K562 (cell line): ENCODE measurements around the gene TOM1L2. TPM values are rescaled to one million over a fixed set of nuclear protein-coding genes. Genes with fewer than 3 reads are reported as not detected.

ENCODE experiments used
- ATAC-seq: fragments of 200-7000 bp; cut with Tn5 transposase; 3 replicates; pipeline ENCODE4 v1.9.1; 2020; ENCODE audit warnings: moderate library complexity
- BruUV-seq: library from RNA; stranded (reverse); fragments of 400-500 nt; replicated peaks from 2 replicates; lab custom pipeline; 2021; lab: Mats Ljungman, UMichigan
- CTCF ChIA-PET: fragments of 300-600 bp; formaldehyde crosslinking; extraction: SDS; loops from one replicate; lab custom pipeline; 2021; ENCODE audit warnings: low intra/inter-chr PET ratio; lab: Yijun Ruan, JAX
- POLR2A ChIA-PET: fragments of 300-600, 350-650 bp; sonication (Branson Sonifier 250); formaldehyde crosslinking; extraction: SDS; loops from one replicate; lab custom pipeline; 2021; ENCODE audit warnings: antibody characterized with exemption, inconsistent platforms; lab: Yijun Ruan, JAX
- DNase-seq, 4 experiments: peaks; one replicate each; pipeline versions ENCODE4 v3.0.0 to v3.0.0-alpha.2; 2011 to 2018; ENCODE audit warnings: low spot score in 3 of 4, mixed read lengths in 3 of 4; ENCODE audit errors: extremely low read depth in 1 of 4
- FAIRE-seq: peaks from 2 replicates; lab custom pipeline; 2011; peaks lifted over from hg19 to GRCh38; lab: Jason Lieb, UNC
- H2AFZ ChIP-seq: 2 replicates; pipeline ENCODE4 v1.6.0; 2011; ENCODE audit warnings: low read depth, low read length, control low read depth, inconsistent platforms
- H3K27ac ChIP-seq: fragments of 200-600 bp; 3 replicates; pipeline ENCODE4 v1.8.0; 2011; ENCODE audit warnings: low read depth, mild to moderate bottlenecking, control low read depth, inconsistent platforms, low read length, moderate library complexity, mixed read lengths; ENCODE audit errors: extremely low read depth
- H3K27me3 ChIP-seq, 2 experiments: fragments of 300-600 bp in 1 of 2; 2 replicates in 1 of 2; 3 replicates in 1 of 2; pipeline versions ENCODE4 v1.6.0 to v1.8.0; 2011; ENCODE audit warnings: inconsistent platforms in 2 of 2, low read length in 2 of 2, mild to moderate bottlenecking in 1 of 2, mixed read lengths in 1 of 2, moderate library complexity in 1 of 2; ENCODE audit not compliant: control insufficient read depth in 2 of 2, insufficient read depth in 2 of 2
- H3K36me3 ChIP-seq: fragments of 300-600 bp; 3 replicates; pipeline ENCODE4 v1.8.0; 2011; ENCODE audit warnings: mild to moderate bottlenecking, low read length, inconsistent platforms; ENCODE audit not compliant: control insufficient read depth, insufficient read depth
- H3K4me1 ChIP-seq, 2 experiments: fragments of 200-600 bp in 1 of 2; replicated peaks in 1 of 2; 2 replicates in 1 of 2; 3 replicates in 1 of 2; pipeline versions ENCODE4 v1.5.1 to v1.8.0; 2011; ENCODE audit warnings: inconsistent platforms in 2 of 2, low read length in 2 of 2, mild to moderate bottlenecking in 1 of 2, mixed read lengths in 1 of 2, moderate library complexity in 1 of 2; ENCODE audit not compliant: control insufficient read depth in 2 of 2, insufficient read depth in 2 of 2
- H3K4me2 ChIP-seq: 2 replicates; pipeline ENCODE4 v1.6.1; 2011; ENCODE audit warnings: low read length, control low read depth, inconsistent platforms, mixed read lengths; ENCODE audit not compliant: insufficient read depth
- H3K4me3 ChIP-seq: fragments of 200-600 bp; sonication (generic), shearing (Covaris generic); 2 replicates; pipeline ENCODE4 v1.5.1; 2016; ENCODE audit warnings: control low read depth, inconsistent platforms
- H3K79me2 ChIP-seq: fragments of 200-600 bp; 3 replicates; pipeline ENCODE4 v1.8.0; 2011; ENCODE audit warnings: low read length, inconsistent platforms; ENCODE audit not compliant: control insufficient read depth, insufficient read depth
- H3K9ac ChIP-seq, 2 experiments: 2 replicates each; pipeline versions ENCODE4 v1.6.0 to v1.6.1; 2011; ENCODE audit warnings: low read depth in 2 of 2, low read length in 2 of 2, control low read depth in 1 of 2, inconsistent platforms in 1 of 2, mild to moderate bottlenecking in 1 of 2, mixed read lengths in 1 of 2; ENCODE audit not compliant: insufficient read depth in 1 of 2
- H3K9me1 ChIP-seq: one replicate; pipeline ENCODE4 v1.6.0; 2011; ENCODE audit warnings: inconsistent platforms, mild to moderate bottlenecking, low read length, moderate library complexity; ENCODE audit not compliant: control insufficient read depth, insufficient read depth
- H3K9me3 ChIP-seq: replicated peaks from 2 replicates; pipeline ENCODE4 v1.5.1; 2011; ENCODE audit warnings: low read depth, low read length, inconsistent platforms; ENCODE audit not compliant: control insufficient read depth, insufficient read depth
- H4K20me1 ChIP-seq: replicated peaks from 2 replicates; pipeline ENCODE4 v1.6.1; 2011; ENCODE audit warnings: low read length, inconsistent platforms, mixed read lengths; ENCODE audit not compliant: control insufficient read depth, insufficient read depth
- DPF2 ChIP-seq: fragments of 450-650 bp; IDR thresholded peaks from 2 replicates; pipeline ENCODE4 v1.6.1; 2016
- E2F1 ChIP-seq: sonication (generic); formaldehyde crosslinking; IDR thresholded peaks from 2 replicates; pipeline ENCODE4 v1.8.1; 2023; ENCODE audit warnings: mild to moderate bottlenecking, missing genetic modification reagents, moderate library complexity
- E2F3 ChIP-seq: fragments of 250-450 bp; sonication (Bioruptor Pico); IDR thresholded peaks from 2 replicates; pipeline ENCODE4 v1.4.0; 2020; ENCODE audit warnings: mild to moderate bottlenecking
- ELF2 ChIP-seq: fragments of 250-450 bp; sonication (Bioruptor Pico); IDR thresholded peaks from 2 replicates; pipeline ENCODE4 v1.5.0; 2021; ENCODE audit warnings: mild to moderate bottlenecking
- FOXK2 ChIP-seq, 2 experiments: fragments of 450-650 bp; IDR thresholded peaks in 1 of 2; conservative IDR thresholded peaks in 1 of 2; 2 replicates each; pipeline ENCODE4 v1.6.1; 2016; ENCODE audit warnings: low read depth in 2 of 2, mild to moderate bottlenecking in 1 of 2
- HDAC1 ChIP-seq, 2 experiments: fragments of 450-650 bp; IDR thresholded peaks; 2 replicates each; pipeline ENCODE4 v1.6.1; 2016 to 2017; ENCODE audit warnings: inconsistent platforms in 1 of 2, mild to moderate bottlenecking in 1 of 2, moderate library complexity in 1 of 2
- MIER1 ChIP-seq: fragments of 450-650 bp; IDR thresholded peaks from 2 replicates; pipeline ENCODE4 v1.6.1; 2016; ENCODE audit warnings: antibody characterized with exemption, mild to moderate bottlenecking, low read depth
- POLR3A ChIP-seq: IDR thresholded peaks from 2 replicates; pipeline ENCODE4 v1.6.1; 2011; ENCODE audit warnings: borderline replicate concordance, mild to moderate bottlenecking, moderate library complexity; ENCODE audit not compliant: insufficient read length, insufficient read depth; ENCODE audit errors: extremely low read depth
- PTBP1 ChIP-seq: fragments of 200-400 bp; formaldehyde crosslinking; IDR thresholded peaks from 2 replicates; pipeline ENCODE4 v1.6.1; 2017; ENCODE audit warnings: low read depth, low read length
- ZNF274 ChIP-seq: IDR thresholded peaks from 2 replicates; pipeline ENCODE4 v1.6.1; 2011; ENCODE audit warnings: low read depth, mild to moderate bottlenecking, low read length, moderate library complexity, borderline replicate concordance
- ZNF561 ChIP-seq: fragments of 450-650 bp; formaldehyde crosslinking; conservative IDR thresholded peaks from 2 replicates; pipeline ENCODE4 v1.4.0; 2020; ENCODE audit warnings: mild to moderate bottlenecking, moderate library complexity
- WGBS: fragments of 100-300 bp; shearing (Covaris generic); methylation state at CpG from one replicate; pipeline ENCODE4 v1.1.6; 2016; ENCODE audit warnings: low coverage, mixed read lengths; ENCODE audit not compliant: insufficient coverage; ENCODE audit errors: missing lambda C conversion rate; 5-methylcytosine and 5-hydroxymethylcytosine counted together
- in situ Hi-C: fragments of 300-500 bp; cut with MboI; formaldehyde crosslinking; loops from 4 replicates; pipeline ENCODE4 v1.15.0; 2018; ENCODE audit warnings: inconsistent platforms, mixed read lengths
- intact Hi-C: fragments of 100-400 bp; cut with micrococcal nuclease; formaldehyde crosslinking; loops from 2 replicates; pipeline ENCODE4 v1.14.2; 2022
- polyA plus RNA-seq, 8 experiments: library from polyadenylated mRNA; depleted of rRNA in 4 of 8; stranded (reverse) in 5 of 8; unstranded in 3 of 8; fragments of >200 nt; fragmentation: Nextera tagmentation in 2 of 8; fragmentation: Illumina TruSeq in 1 of 8; extraction: Ambion mirVana in 2 of 8; extraction: Trizol in 1 of 8; gene quantifications; 2 replicates each; pipeline versions ENCODE4 v1.2.1 to v1.2.3, GENCODE V29; 2011 to 2014; ENCODE audit warnings: inconsistent platforms in 1 of 8, missing spikeins in 1 of 8
- total RNA-seq, 7 experiments: library from RNA; depleted of rRNA in 6 of 7; stranded (reverse); fragments of >200 nt in 6 of 7; fragmentation: Illumina TruSeq in 2 of 7; extraction: Trizol in 2 of 7; gene quantifications; 2 replicates each; pipeline versions ENCODE4 v1.2.1 to v1.2.3, GENCODE V29; 2011 to 2021; ENCODE audit warnings: low replicate concordance in 1 of 7

Gene TOM1L2
- total and polyA plus RNA-seq, 9 of the 15 experiments (the other 6 are each of a cell fraction or from before 2014, with no cell fraction given) = 0.07 to 6.0 (median 2.5) TPM

GRCh38 chr17:17983776-17984175 is 11.6 kb upstream of the TOM1L2 start:
- no TSS peak for BruUV-seq
- CTCF ChIA-PET = no interaction called here
- no peak for ATAC-seq
- Histone ChIP-seq H3K4me2 (no peak overlapping the region), H4K20me1 (no peaks in the 10 kb centered on the region), H3K27me3 (peaks cover 0 to 19% of the 10 kb centered on the region in 2 experiments; a peak in 2 of 5 replicates), H3K36me3 (no peaks in the 10 kb centered on the region), H3K4me1 (no peaks in the 10 kb centered on the region; a peak in 2 of 5 replicates), H3K79me2 (no peaks in the 10 kb centered on the region), H3K9me3 (no peaks in the 10 kb centered on the region), H3K9ac (no peak overlapping the region), H3K27ac (no peak overlapping the region), H2AFZ (no peak overlapping the region), H3K4me3 (no peak overlapping the region), H3K9me1 (no peaks in the 10 kb centered on the region)
- no peak for DNase-seq
- no peak for FAIRE-seq
- intact Hi-C loops (no loop called here), in situ Hi-C loops (no loop called here)
- POLR2A ChIA-PET = interaction anchor here (0.7 to 1.6 kb wide), 2 partner anchors 8 to 10 kb away, joined by 4 to 5 read pairs; no protein-coding TSS in a partner anchor
- WGBS = 42% methylated on average over 6 of the region's 6 CpGs
- no peak for TF ChIP-seq E2F1 (CRISPR knock-in tag)

- CTCF ChIA-PET = no interaction called here
- Histone ChIP-seq H3K4me1 (peaks cover 0 to 3% of the 10 kb centered on the region in 2 experiments; a peak in 3 of 5 replicates), H3K4me3 (no peak overlapping the region), H3K79me2 (no peaks in the 10 kb centered on the region), H3K9ac (no peak overlapping the region), H3K36me3 (no peaks in the 10 kb centered on the region), H3K27ac (no peak overlapping the region), H3K27me3 (peaks cover 0 to 15% of the 10 kb centered on the region in 2 experiments; a peak in 2 of 5 replicates), H3K9me1 (no peaks in the 10 kb centered on the region), H4K20me1 (no peaks in the 10 kb centered on the region), H3K4me2 (no peak overlapping the region), H3K9me3 (no peaks in the 10 kb centered on the region), H2AFZ (no peak overlapping the region)
- BruUV-seq = no TSS peak
- POLR2A ChIA-PET = interaction anchor here (1.6 kb wide), 1 partner anchor 9 kb away, joined by 4 read pairs; no protein-coding TSS in a partner anchor
- FAIRE-seq (no peak), DNase-seq (no peak), ATAC-seq (no peak)
- in situ Hi-C loops = no loop called here
- TF ChIP-seq PTBP1 = no peak
- no peak for TF ChIP-seq MIER1
- no peak for TF ChIP-seq HDAC1 (IDR thresholded peaks at IDR 0.05)
- TF ChIP-seq E2F3 (CRISPR knock-in tag) = no peak
- TF ChIP-seq ZNF561 (CRISPR knock-in tag) = no peak
- TF ChIP-seq POLR3A = no peak
- TF ChIP-seq FOXK2 (conservative IDR thresholded peaks at IDR 0.05 in 1 of 2, IDR thresholded peaks at IDR 0.05 in 1 of 2; ENCODE audit: low read depth in 2 of 2) = no peak
- no peak for TF ChIP-seq ELF2 (CRISPR knock-in tag)
- TF ChIP-seq DPF2 = no peak
- TF ChIP-seq ZNF274 = no peak
- intact Hi-C loops = no loop called here
- WGBS = 26% methylated on average over 5 of the region's 6 CpGs
Observed at GRCh38 chr17:17983376-17983775, 11.2 kb upstream of the TOM1L2 start.
